ENCODE data around the gene MOB3A.

GRCh38 chr19:2043961-2044708, 52.0 kb downstream of the MOB3A start:
- no peak for TF ChIP-seq CTCF (IDR thresholded peaks at IDR 0.05; ENCODE audit: low read depth, low read length)
- no peak for TF ChIP-seq POLR2A (IDR thresholded peaks at IDR 0.05; ENCODE audit: extremely low read depth, insufficient read length)
- TF ChIP-seq MYC (IDR thresholded peaks at IDR 0.05; ENCODE audit: low read depth, low read length), result no peak
- TF ChIP-seq MAX (IDR thresholded peaks at IDR 0.05; ENCODE audit: low read depth, low read length), result no peak

Data from NB4 (cell line).